ENCODE measurements around the gene CAMKK1. TPM values are rescaled to one million over a fixed set of nuclear protein-coding genes. Genes with fewer than 3 reads are reported as not detected.

CAMKK1 gene
- total RNA-seq, 1 experiment from 2014 or later = 3.4 TPM

DNA sequence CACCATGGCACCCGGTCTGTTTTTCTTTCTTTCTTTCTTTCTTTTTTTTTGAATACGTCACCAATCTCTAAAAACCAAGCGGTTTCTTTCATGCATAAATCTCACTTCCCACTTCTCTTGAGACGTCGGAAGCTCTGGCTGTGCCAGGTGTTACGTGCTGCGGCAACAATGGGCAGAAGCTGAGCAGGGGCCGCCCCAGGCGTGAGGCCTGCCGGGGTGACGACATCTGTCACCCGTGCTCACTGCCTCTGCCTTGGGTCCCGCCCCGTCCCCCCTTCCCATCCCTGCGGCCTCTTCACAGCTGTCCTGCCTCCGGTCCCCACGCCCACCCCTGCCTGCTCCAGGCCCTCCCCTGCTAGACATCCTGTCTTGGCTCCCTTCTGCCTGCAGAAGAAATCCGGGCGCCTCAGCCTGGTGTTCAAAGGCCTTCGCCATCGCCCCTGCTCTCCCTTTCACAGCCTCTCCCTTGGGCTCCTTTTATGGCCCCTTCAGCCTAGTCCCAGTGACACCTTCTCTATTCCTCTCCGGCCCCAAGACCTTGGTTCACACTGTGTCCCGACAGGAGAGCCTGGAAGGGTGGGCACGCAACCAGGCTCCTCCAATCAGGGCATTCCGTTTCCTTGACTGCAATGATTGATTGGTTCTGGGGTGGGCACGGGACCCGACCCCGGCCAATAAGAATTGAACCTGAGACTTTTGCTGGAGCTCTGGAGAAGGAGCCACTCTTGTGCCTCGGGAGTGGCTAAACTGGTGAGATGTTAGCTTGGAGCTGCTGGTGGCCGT lies 18.6 kb upstream of the CAMKK1 start:
- Histone ChIP-seq H3K4me3 (peak overlapping the region; percentile 51), H3K4me1 (no peaks in the 10 kb centered on the region), H3K36me3 (no peaks in the 10 kb centered on the region), H3K9me3 (replicated peaks) (no peaks in the 10 kb centered on the region), H3K27ac (peak overlapping the region; percentile 41), H3K27me3 (no peaks in the 10 kb centered on the region)
- DNase-seq = peak; percentile 89 to 90

DNA sequence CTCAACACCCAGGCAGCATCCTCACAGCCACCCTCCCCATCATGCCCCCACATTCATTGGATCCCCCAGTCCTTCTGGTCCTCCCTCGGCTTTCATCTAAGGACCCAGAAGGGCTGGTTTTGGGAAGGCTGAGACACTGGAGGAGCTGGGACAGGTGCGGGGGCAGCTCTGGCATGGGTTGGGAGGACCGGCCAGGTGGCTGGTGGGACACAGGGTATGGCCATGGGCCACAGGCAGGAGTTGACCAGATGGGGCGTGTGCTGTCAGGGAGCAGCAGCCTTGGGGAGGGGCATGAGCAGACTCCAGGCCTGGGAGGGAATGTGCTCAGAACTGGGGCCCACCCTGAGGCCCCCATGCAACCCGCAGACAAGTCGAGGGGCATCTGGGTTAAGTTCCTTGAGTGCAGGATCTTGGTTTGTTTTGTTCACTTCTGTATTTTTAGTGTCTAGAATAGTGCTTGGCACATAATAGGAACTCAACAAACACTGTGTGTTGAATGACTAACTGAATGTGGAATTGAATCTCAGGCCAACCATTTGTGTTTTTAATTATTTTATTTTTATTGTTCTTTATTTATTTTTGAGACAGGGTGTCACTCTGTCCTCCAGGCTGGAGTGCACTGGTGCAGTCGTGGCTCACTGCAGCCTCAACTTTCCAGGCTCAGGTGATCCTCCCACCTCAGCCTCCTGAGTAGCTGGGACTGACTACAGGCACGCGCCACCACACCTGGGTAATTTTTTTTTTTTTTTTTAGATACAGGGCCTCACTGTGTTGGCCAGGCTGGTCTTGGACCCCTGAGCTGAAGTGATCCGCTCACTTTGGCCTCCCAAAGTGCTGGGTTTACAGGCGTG lies 17.8 kb upstream of the CAMKK1 start:
- Histone ChIP-seq H3K9me3 (replicated peaks) (no peaks in the 10 kb centered on the region), H3K36me3 (no peaks in the 10 kb centered on the region), H3K4me1 (no peaks in the 10 kb centered on the region), H3K27me3 (no peaks in the 10 kb centered on the region), H3K27ac (no peak overlapping the region), H3K4me3 (peak overlapping the region; percentile 51)
- no peak for DNase-seq

DNA sequence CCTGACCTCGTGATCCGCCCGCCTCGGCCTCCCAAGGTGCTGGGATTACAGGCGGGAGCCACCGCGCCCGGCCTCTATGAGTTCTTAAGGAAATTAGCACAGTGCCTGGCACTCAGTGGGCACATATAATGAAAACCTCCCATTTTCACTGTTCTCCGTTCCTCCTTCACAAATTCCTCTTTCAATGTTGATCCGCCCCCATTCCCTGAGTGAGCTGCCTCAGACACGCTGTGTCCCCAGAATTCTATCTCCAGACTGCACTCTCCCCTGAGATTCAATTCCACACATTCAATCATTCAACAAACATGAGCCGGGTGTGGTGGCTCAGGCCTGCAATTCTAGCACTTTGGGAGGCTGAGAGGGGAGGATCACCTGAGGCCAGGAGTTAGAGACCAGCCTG lies 16.4 kb upstream of the CAMKK1 start:
- no peaks in the 10 kb centered on the region for H3K36me3 ChIP-seq
- no peak overlapping the region for H3K4me3 ChIP-seq
- H3K9me3 ChIP-seq (replicated peaks) = no peaks in the 10 kb centered on the region
- H3K27me3 ChIP-seq = no peaks in the 10 kb centered on the region
- H3K4me1 ChIP-seq = no peaks in the 10 kb centered on the region; the same call in 1 of the 2 replicates
- H3K27ac ChIP-seq = no peak overlapping the region
- no peak for DNase-seq

DNA sequence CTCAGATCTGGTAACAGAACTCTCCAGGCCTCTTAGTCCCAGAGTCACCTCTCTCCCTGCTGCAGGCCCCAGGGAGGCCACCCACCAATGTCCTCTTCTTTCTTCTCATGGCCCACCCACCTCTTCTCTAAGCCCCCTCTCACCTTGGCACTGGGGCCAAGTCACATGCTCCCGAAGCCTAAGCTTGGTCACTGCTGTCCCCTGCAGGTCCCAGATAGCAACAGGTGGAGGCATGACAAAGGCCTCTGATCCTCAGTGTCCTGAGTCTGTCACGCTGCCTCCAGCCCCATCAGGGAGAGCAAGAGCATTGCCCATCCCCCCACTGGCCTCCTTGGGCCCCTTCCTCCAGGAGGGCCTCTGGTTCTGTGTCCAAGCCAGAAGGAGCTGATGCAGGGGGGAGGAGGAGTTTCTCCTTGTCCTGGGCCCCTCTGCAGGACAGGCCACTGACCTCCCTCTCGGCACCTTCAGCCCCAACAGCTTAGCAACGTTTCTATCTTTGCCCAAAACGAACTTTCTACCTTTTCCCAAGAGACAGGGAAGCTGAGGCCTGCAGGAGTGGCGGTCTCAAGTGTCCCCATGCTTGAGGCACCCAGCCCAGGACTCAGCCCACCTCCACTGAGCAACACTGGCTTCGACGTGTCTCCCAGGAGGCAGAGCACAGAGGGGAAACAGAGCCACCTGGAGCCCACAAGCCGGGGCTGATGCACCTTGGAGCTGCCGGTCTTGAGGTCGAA lies 14.8 kb upstream of the CAMKK1 start:
- no peak for DNase-seq
- Histone ChIP-seq H3K4me3 (no peak overlapping the region), H3K4me1 (peaks cover 6% of the 10 kb centered on the region; the same call in 1 of the 2 replicates), H3K27me3 (no peaks in the 10 kb centered on the region), H3K27ac (no peak overlapping the region), H3K9me3 (replicated peaks) (no peaks in the 10 kb centered on the region), H3K36me3 (no peaks in the 10 kb centered on the region)

DNA sequence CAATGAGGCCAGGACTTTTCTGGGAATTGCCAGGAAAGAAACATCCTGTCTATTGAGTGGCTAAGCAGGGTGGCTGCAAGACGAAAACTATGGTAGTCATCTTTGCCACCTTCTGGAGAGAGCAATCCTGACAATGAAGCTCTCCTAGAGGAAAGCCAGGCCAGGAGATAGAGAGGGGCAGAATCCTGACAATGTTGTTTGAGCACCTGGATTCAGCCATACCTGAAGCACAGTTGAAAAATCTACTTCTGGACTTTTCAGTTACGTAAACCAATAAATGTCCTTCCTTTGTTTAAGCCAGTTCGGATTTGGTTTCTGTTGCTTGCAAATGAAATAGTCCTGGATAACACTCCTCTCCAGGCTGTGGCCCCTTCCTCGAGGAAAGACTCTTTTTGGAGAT lies 14.0 kb upstream of the CAMKK1 start:
- no peak overlapping the region for H3K4me3 ChIP-seq
- no peaks in the 10 kb centered on the region for H3K27me3 ChIP-seq
- peaks cover 6% of the 10 kb centered on the region; the same call in 1 of the 2 replicates for H3K4me1 ChIP-seq
- H3K36me3 ChIP-seq = no peaks in the 10 kb centered on the region
- H3K9me3 ChIP-seq (replicated peaks) = no peaks in the 10 kb centered on the region
- DNase-seq = no peak
- no peak overlapping the region for H3K27ac ChIP-seq

DNA sequence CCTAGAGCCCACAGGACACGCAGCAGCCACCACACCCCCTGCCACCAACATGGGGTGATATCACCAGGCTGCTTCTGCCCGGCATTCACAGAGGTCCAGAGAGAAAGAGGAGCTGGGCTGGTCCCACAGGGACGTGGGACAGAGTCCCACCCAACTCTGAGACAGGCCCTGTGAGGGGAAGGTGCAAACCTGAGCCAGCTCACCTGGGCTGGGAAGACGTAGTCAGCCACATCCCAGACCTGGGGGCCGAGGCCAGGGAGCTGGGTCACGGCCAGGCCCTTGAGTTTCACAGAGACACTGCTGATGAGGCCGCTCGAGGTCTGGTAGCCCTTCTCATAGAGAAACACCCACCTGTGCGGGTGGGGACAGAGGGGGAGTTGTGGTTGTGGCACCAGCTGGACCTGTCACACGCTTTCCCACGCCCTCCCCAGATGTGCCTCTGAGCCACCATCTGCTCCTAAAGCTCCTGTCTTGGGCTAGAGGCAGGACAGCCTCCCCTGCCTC lies 12.2 kb upstream of the CAMKK1 start:
- Histone ChIP-seq H3K36me3 (no peaks in the 10 kb centered on the region), H3K27me3 (no peaks in the 10 kb centered on the region), H3K9me3 (replicated peaks) (no peaks in the 10 kb centered on the region), H3K4me1 (peaks cover 6% of the 10 kb centered on the region; the same call in 1 of the 2 replicates), H3K4me3 (no peak overlapping the region), H3K27ac (no peak overlapping the region)
- DNase-seq = no peak

DNA sequence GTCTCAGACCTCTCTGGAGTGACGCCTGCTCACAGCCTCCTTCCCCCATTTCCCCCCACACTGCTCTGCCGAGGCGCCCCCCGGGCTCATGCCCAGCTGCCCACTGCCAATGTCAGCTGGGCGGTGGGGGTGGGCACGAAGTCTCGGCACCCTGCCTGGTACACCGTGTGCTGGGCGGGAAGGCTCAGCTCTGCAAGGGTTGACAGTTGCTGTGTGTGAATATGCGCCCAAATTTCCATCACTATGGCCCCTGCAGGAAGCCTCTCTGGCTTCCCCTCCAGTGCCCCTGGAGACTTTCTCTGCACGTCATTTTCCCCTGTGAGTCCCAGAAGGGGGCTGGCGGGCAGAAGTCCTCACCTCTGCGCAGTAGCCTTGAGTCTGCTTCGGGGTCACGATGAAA lies 11.6 kb upstream of the CAMKK1 start:
- H3K4me3 ChIP-seq = no peak overlapping the region
- DNase-seq = no peak
- peaks cover 6% of the 10 kb centered on the region; the same call in 1 of the 2 replicates for H3K4me1 ChIP-seq
- H3K27ac ChIP-seq = no peak overlapping the region
- no peaks in the 10 kb centered on the region for H3K36me3 ChIP-seq
- no peaks in the 10 kb centered on the region for H3K27me3 ChIP-seq
- no peaks in the 10 kb centered on the region for H3K9me3 ChIP-seq (replicated peaks)

DNA sequence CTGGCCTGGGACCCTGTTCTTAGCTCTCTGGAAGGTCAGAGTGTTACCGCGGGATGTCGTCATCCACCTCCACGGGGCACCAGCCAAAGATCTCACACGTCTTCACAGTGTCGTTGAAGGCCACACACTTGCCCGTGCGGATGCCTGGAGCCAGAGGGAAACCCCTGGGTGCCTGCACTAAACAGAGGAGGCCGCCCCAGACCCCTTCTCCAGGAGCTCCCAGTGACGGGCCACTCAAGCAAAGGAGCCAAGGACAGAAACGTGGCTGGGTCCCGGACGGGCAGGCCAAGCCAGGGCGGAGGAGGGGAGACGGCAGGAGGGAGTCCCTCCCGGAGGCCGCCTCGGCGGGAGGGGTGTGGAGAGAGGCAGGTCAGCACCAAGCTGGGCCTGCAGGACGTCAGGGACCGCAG lies 11.0 kb upstream of the CAMKK1 start:
- no peak for DNase-seq
- Histone ChIP-seq H3K4me3 (0 out of 2 replicates have a peak overlapping the region, but pooled peaks have one; percentile 2), H3K27me3 (no peaks in the 10 kb centered on the region), H3K27ac (no peak overlapping the region), H3K4me1 (peaks cover 6% of the 10 kb centered on the region; the same call in 1 of the 2 replicates), H3K9me3 (replicated peaks) (no peaks in the 10 kb centered on the region), H3K36me3 (no peaks in the 10 kb centered on the region)

DNA sequence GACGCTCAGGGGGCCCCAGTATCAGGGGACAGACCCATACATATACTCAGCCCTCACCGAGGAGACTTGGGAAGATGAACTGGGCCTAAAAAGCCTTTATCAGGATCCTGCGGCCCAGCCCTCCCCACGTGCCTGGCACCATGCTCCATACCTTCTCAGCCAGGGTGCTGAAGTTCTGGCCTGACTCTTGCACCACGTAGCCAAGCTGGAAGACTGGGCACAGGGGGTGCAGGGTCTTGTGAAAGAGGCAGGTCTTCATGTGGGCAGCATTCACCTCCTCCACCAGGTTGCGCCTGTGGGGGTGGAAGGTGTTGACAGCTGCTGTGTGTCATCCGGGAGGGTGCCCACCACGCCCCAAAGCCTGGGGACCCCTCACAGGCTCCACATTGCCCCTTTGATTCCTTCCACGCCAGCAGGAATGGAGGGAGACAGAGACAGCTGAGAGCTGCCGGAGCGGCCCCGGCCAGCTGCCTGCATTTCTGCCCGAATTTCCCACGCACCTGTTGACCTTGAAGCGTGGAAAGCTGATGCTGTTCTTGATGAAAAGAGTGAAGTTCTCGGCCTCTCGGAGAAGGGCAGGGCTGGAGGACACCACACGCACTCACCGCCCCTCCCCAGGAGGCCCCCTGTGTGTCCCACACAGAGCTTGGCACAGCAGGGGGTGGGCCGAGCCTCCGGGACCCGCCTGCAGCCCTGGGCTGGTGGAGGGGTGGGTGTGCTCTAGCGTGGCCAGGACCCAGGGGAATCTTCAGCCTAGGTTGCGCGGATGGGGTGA lies 10.4 kb upstream of the CAMKK1 start:
- Histone ChIP-seq H3K4me3 (0 out of 2 replicates have a peak overlapping the region, but pooled peaks have one; percentile 2), H3K36me3 (no peaks in the 10 kb centered on the region), H3K9me3 (replicated peaks) (no peaks in the 10 kb centered on the region), H3K27me3 (no peaks in the 10 kb centered on the region), H3K4me1 (peaks cover 6% of the 10 kb centered on the region; the same call in 1 of the 2 replicates), H3K27ac (no peak overlapping the region)
- DNase-seq = peak; percentile 49 to 57

DNA sequence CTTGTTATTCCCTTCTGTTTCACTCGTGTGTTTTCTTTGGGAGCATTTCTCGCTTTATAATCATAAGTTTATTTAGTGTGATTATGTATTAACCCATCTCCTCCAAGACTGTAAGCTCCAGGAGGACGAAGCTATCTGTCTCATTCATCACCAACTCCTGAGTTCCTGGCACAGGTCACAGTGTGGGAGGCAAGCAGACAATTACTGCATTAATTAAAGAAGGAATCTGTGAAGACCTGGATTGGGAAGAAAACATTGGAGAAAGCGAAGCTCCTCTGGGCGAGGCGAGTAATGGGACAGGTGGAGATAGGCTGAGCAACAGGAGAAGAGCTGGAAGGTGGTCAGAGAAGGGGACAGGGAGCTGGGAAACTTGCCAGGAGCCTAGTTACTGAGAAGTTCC lies 7.8 kb upstream of the CAMKK1 start:
- H3K4me1 ChIP-seq = peaks cover 6% of the 10 kb centered on the region; the same call in 1 of the 2 replicates
- no peaks in the 10 kb centered on the region for H3K27me3 ChIP-seq
- H3K9me3 ChIP-seq (replicated peaks) = no peaks in the 10 kb centered on the region
- no peak overlapping the region for H3K27ac ChIP-seq
- no peak for DNase-seq
- no peak overlapping the region for H3K4me3 ChIP-seq
- no peaks in the 10 kb centered on the region for H3K36me3 ChIP-seq

DNA sequence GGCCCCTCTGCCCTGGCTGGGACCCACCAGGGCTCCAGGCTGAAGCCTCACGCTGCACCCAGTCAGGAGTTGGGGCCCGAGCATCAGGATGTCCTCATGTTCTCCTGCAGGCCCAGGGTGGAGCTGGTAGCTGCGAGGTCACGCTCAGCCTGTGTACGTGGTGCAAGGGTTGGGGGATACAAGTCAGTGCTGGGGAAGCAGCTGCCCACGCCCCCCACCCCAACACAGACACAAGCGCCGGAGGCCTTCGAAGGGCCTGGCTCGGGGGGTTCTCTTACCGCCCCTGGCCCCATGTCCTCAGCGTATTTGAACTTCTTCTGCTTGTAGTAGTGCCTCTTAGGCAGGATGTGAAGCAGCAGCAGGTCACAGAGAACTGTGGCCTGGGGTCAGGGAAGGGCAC lies 4.9 kb upstream of the CAMKK1 start:
- Histone ChIP-seq H3K36me3 (no peaks in the 10 kb centered on the region), H3K4me1 (no peaks in the 10 kb centered on the region), H3K27me3 (no peaks in the 10 kb centered on the region), H3K9me3 (replicated peaks) (no peaks in the 10 kb centered on the region), H3K27ac (no peak overlapping the region), H3K4me3 (no peak overlapping the region)
- DNase-seq = no peak

DNA sequence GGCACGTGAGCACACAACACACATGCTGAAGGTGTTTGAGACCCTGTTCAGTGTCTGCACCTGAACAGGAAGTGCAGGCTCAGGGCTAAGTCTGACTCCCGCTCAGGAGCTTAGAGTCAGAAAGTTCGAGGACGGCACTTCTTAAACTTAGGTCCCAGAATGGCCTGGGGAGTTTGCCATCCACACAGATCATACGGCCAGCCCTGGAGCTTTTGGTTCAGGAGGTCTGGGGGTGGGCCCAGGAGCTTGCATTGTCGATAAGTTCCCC lies 4.0 kb upstream of the CAMKK1 start:
- no peaks in the 10 kb centered on the region for H3K9me3 ChIP-seq (replicated peaks)
- no peak overlapping the region for H3K4me3 ChIP-seq
- peaks cover 2% of the 10 kb centered on the region; the same call in 1 of the 2 replicates for H3K4me1 ChIP-seq
- no peaks in the 10 kb centered on the region for H3K36me3 ChIP-seq
- H3K27me3 ChIP-seq = no peaks in the 10 kb centered on the region
- DNase-seq = no peak
- no peak overlapping the region for H3K27ac ChIP-seq

DNA sequence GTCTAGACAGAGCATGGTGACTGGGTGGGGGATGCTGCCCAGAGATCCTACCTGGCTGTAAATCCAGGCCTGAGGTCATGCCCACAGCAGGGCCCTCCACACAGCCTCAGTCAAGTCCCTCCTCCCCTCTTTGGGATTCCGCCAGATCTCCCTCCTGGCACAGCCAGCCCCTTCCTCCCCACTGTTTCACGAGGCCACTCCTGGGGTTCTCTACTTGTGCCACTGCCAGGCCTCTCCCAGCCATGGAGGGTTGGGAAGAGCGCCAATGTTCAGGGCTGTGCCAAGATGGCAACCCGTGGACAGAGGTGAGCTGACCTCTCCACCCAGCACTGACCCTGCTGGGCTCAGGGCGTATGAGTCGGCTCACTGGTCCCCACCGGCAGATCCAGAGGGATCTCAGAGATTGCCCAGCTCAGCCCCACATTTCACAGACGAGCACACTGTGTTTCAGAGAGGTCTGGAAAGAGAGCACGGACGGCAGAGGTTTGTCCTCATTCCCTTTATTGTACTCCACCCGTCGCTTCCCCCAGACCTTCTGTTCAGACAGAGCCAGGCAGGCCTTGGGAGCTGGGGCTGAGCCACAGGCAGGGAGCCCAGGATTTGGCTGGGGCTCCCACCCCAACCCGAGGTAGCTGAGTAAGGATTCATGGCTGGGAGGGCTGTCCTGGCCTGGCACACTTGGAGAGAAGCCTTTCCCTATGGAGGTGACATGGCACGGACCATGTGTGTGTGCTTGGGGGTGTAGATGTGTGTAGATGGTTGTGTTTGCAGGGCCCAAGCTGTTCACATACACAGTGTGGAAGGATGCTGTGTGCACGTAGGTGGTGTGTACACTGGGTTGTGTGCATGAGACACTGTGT lies 3.5 kb upstream of the CAMKK1 start:
- Histone ChIP-seq H3K9me3 (replicated peaks) (no peaks in the 10 kb centered on the region), H3K4me3 (no peak overlapping the region), H3K27me3 (no peaks in the 10 kb centered on the region), H3K27ac (no peak overlapping the region), H3K36me3 (no peaks in the 10 kb centered on the region), H3K4me1 (peaks cover 8% of the 10 kb centered on the region)
- no peak for DNase-seq

Data from SJCRH30 (cell line).